OCI-M2 (cell line): ENCODE results near the gene ACR.
"Not testable (repeated sequence)": the region's sequence is repeated elsewhere in the genome, so short reads cannot be mapped to it uniquely, and the experiment has no call there.

Experiments used
- DNase-seq: peaks from one replicate; lab custom pipeline; 2025; ENCODE audit not compliant: unreplicated experiment; lab: John Stamatoyannopoulos, UW

ACR gene

GRCh38 chr22:50730941-50731661 lies 6.9 kb upstream of the ACR start:
- no peak for DNase-seq

GRCh38 chr22:50731811-50732624 lies 6.0 kb upstream of the ACR start:
- DNase-seq: no peak

- DNase-seq: no peak
These were observed 5.3 kb upstream of the ACR start for GRCh38 chr22:50732681-50733080.

GRCh38 chr22:50733521-50734342 lies 4.3 kb upstream of the ACR start:
- no peak for DNase-seq

- DNase-seq: no peak
These were observed 3.6 kb upstream of the ACR start for GRCh38 chr22:50734343-50734771.

- no peak for DNase-seq
These were observed 2.8 kb upstream of the ACR start for GRCh38 chr22:50734986-50735738.

- no peak for DNase-seq
These were observed 2.3 kb upstream of the ACR start for GRCh38 chr22:50735739-50736030.

- DNase-seq: no peak
These were observed 734 bp downstream of the ACR start for GRCh38 chr22:50738649-50739227.

GRCh38 chr22:50739279-50739691 lies 1.3 kb downstream of the ACR start:
- DNase-seq: no peak

GRCh38 chr22:50739894-50740293 lies 1.9 kb downstream of the ACR start:
- no peak for DNase-seq

GRCh38 chr22:50740714-50741113 lies 2.7 kb downstream of the ACR start:
- DNase-seq: not testable (repeated sequence)

- not testable (repeated sequence) for DNase-seq
These were observed 6.4 kb downstream of the ACR start for GRCh38 chr22:50744424-50744823.

GRCh38 chr22:50747521-50747920 lies 9.5 kb downstream of the ACR start:
- not testable (repeated sequence) for DNase-seq

GRCh38 chr22:50748630-50749029 lies 10.6 kb downstream of the ACR start:
- DNase-seq: not testable (repeated sequence)

- DNase-seq: not testable (repeated sequence)
These were observed 11.5 kb downstream of the ACR start for GRCh38 chr22:50749302-50750074.

- not testable (repeated sequence) for DNase-seq
These were observed 17.2 kb downstream of the ACR start for GRCh38 chr22:50755251-50755650.

GRCh38 chr22:50756406-50756805 lies 18.4 kb downstream of the ACR start:
- DNase-seq: not testable (repeated sequence)

- not testable (repeated sequence) for DNase-seq
These were observed 19.0 kb downstream of the ACR start for GRCh38 chr22:50756949-50757491.

- not testable (repeated sequence) for DNase-seq
These were observed 21.8 kb downstream of the ACR start for GRCh38 chr22:50759597-50760341.
